ENCODE results near the gene GORASP2. TPM values are rescaled to one million over a fixed set of nuclear protein-coding genes. Genes with fewer than 3 reads are reported as not detected.
A peak's percentile ranks its signal among the peaks of the same experiment; 100 is the strongest.

The GORASP2 gene
- total RNA-seq, 1 experiment from 2014 or later: 49.5 TPM

- DNase-seq (ENCODE audit: low read depth): no peak
Observed at GRCh38 chr2:170997893-170998597, 69.0 kb downstream of the GORASP2 start.

GRCh38 chr2:170999654-171000053, 70.6 kb downstream of the GORASP2 start:
- no peak for DNase-seq (ENCODE audit: low read depth)

GRCh38 chr2:171004363-171004762, 75.3 kb downstream of the GORASP2 start:
- peak; percentile 28 for DNase-seq (ENCODE audit: low read depth)

- no peak for DNase-seq (ENCODE audit: low read depth)
Observed at GRCh38 chr2:171004833-171005232, 75.8 kb downstream of the GORASP2 start.

GRCh38 chr2:171008550-171009205, 79.6 kb downstream of the GORASP2 start:
- DNase-seq (ENCODE audit: low read depth): no peak

GRCh38 chr2:171009386-171009785, 80.3 kb downstream of the GORASP2 start:
- DNase-seq (ENCODE audit: low read depth): no peak

GRCh38 chr2:171013851-171014250, 84.8 kb downstream of the GORASP2 start:
- DNase-seq (ENCODE audit: low read depth): no peak

GRCh38 chr2:171016125-171016524, 87.1 kb downstream of the GORASP2 start:
- no peak for DNase-seq (ENCODE audit: low read depth)

Other genes with a start within 250 kb of the GORASP2 start
- gene SP5, start 213.9 kb upstream of the GORASP2 start, total RNA-seq (2014; rRNA removed; shearing (Covaris generic)): 0.20 TPM in 1 of 2 replicates, not detected in the other
- gene ERICH2, start 158.9 kb upstream of the GORASP2 start, total RNA-seq (2014; rRNA removed; shearing (Covaris generic)): 0.29 TPM in 1 of 2 replicates, not detected in the other
- 3.9 and 6.7 TPM in 2 replicates for gene GAD1, start 112.4 kb upstream of the GORASP2 start, total RNA-seq (2014; rRNA removed; shearing (Covaris generic))
- gene TLK1, start 231.6 kb downstream of the GORASP2 start, total RNA-seq (2014; rRNA removed; shearing (Covaris generic)): 10.5 and 13.6 TPM in 2 replicates